Right cardiac atrium (tissue), 5 donors: Measurements from ENCODE around the gene PIGU. TPM values are rescaled to one million over a fixed set of nuclear protein-coding genes. Genes with fewer than 3 reads are reported as not detected.

Source experiments
- ATAC-seq, 2 donors: fragments of 200-7000 bp; cut with Tn5 transposase; one replicate each; pipeline versions ENCODE4 v1.8.0 to v1.9.1; 2020; ENCODE audit warnings: moderate library complexity in 2 of 2, mild to moderate bottlenecking in 1 of 2
- DNase-seq, 3 donors: peaks; one replicate each; pipeline ENCODE4 v3.0.0-alpha.2; 2020
- H3K27ac ChIP-seq: one replicate; pipeline ENCODE4 v1.5.1; 2013; ENCODE audit warnings: mild to moderate bottlenecking, low read length, control low read depth, moderate library complexity
- H3K27me3 ChIP-seq: one replicate; pipeline ENCODE4 v1.6.1; 2013; ENCODE audit not compliant: control insufficient read depth, insufficient read depth
- H3K4me1 ChIP-seq: one replicate; pipeline ENCODE4 v1.6.1; 2013; ENCODE audit warnings: low read length; ENCODE audit not compliant: control insufficient read depth, insufficient read depth
- H3K4me3 ChIP-seq: one replicate; pipeline ENCODE4 v1.5.1; 2013; ENCODE audit warnings: low read length, control low read depth
- H3K9me3 ChIP-seq: one replicate; pipeline ENCODE4 v1.6.1; 2013; ENCODE audit warnings: low read length; ENCODE audit not compliant: control insufficient read depth
- WGBS: extraction: QIAGEN DNeasy Blood & Tissue Kit; methylation state at CpG from one replicate; pipeline ENCODE4 v1.1.7; 2013; 5-methylcytosine and 5-hydroxymethylcytosine counted together
- intact Hi-C, 4 donors: fragments of 100-400 bp; cut with DNase I; formaldehyde crosslinking; loops; one replicate each; pipeline versions ENCODE4 v1.11.0 to v1.14.0; 2022 to 2023
- polyA plus RNA-seq: library from polyadenylated mRNA; stranded (reverse); fragments of 200-250 nt; gene quantifications from one replicate; pipeline ENCODE4 v1.2.3, GENCODE V29; 2013
- total RNA-seq, 4 donors: library from RNA; stranded (reverse); fragmentation: NEBNext Ultra II Directional; extraction: Animal tissue kit (Norgen Biotek cat#: 25700); gene quantifications; one replicate each; pipeline ENCODE4 v1.2.1, GENCODE V29; 2021
- donor health status: healthy with polysubstance abuse.
- donor health status: DM: no; HTN: yes; CAD: no.
- donor health status: DM: no; HTN: no; CAD: no.
- donor health status: DM: no; HTN: yes; CAD: no; lungs with severe emphysema.
- donor health status: DM: yes; HTN: yes; CAD: no.

Gene PIGU
- total and polyA plus RNA-seq, 5 donors = 11.6 to 18.9 (median 14.2) TPM

DNA sequence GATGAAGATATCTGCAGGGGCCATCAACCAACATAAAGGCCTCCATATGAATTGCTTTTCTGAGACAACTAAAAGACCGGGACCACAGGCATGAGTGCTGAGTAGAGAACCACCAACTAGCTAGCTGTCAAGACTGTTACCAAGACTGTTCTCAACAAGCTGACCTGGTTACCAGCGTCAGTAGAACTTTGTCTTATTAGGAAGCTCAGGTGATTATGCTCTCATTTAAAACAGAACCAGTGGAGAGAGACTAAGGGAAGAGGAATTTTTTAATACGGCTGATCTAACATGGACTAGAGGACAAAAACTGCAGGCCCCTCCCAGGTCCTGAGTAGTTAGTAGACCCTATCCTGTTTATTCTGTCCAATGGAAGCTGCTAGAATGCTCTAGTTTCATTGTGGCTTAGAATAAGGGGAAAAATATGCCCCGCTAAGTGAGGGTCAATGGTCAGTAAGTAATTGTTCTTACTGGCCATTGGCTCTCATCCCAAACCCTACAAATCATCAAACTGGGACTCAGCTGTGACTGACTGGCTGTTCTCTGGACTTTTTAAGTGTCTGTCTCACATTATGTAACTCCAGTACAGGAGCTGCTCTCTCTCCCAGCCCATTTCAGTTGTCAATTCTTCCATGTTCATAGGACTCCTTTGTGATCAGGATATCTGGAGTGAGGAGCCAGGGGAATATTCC, 164.5 kb downstream of the PIGU start:
- 94% methylated on average over 4 of the region's 4 CpGs for WGBS
- intact Hi-C loops = no loop called here
- H3K9me3 ChIP-seq = no peaks in the 10 kb centered on the region
- no peak for DNase-seq
- H3K27me3 ChIP-seq = no peaks in the 10 kb centered on the region
- H3K4me1 ChIP-seq = peaks cover 5% of the 10 kb centered on the region
- peak overlapping the region; percentile 39 for H3K27ac ChIP-seq
- ATAC-seq = no peak
- no peak overlapping the region for H3K4me3 ChIP-seq

DNA sequence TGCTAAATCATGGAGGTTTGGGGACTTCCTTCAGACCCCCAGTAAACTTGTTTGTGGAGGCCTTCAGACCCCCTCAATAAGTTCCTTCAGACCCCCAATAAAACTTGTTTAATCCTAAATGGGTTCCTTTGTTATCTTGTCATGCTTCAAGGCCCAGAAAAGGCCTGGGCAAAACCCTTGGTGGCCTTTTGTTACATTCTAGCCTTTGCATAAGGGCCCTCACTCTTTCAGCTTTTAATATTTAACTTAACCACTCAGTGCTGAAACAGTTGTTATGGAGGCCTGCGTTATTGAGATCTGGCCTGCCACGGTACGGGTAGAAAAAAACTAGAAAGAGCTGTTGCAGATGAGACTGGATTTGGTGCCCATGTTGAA, 165.0 kb downstream of the PIGU start:
- Histone ChIP-seq H3K4me1 (peaks cover 5% of the 10 kb centered on the region), H3K27ac (no peak overlapping the region), H3K27me3 (no peaks in the 10 kb centered on the region), H3K4me3 (no peak overlapping the region), H3K9me3 (no peaks in the 10 kb centered on the region)
- DNase-seq (no peak), ATAC-seq (no peak)
- intact Hi-C loops = no loop called here
- 94% methylated on average over 3 of the region's 3 CpGs for WGBS

DNA sequence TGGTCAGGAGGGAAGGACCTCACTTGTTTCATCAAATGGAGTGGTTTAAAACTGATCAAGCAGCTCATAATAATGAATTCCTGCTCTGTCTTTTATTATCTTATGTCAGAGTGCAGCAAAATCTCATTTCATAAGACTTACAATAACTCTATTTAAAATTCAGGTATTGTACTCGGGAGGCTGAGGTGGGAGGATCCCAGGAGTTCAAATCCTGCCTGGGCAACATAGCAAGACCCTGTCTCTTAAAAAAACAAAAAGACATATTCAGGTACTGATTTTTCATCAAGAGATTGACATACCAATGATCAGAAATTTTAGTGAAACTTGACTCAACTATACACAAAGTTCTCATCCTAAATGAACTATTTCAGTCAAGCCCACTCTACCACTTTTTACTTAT, 166.3 kb downstream of the PIGU start:
- DNase-seq (no peak), ATAC-seq (no peak)
- Histone ChIP-seq H3K4me1 (peaks cover 5% of the 10 kb centered on the region), H3K9me3 (no peaks in the 10 kb centered on the region), H3K4me3 (no peak overlapping the region), H3K27me3 (no peaks in the 10 kb centered on the region), H3K27ac (no peak overlapping the region)
- intact Hi-C loops = no loop called here
- WGBS = 95% methylated on average over 1 of the region's 1 CpG

Other genes starting within 250 kb of the PIGU start
- gene DYNLRB1, start 160.7 kb downstream of the PIGU start, total RNA-seq = 100 to 1,000 TPM; 134 to 163 (median 151) TPM
- 289 TPM for gene DYNLRB1, start 160.7 kb downstream of the PIGU start, polyA plus RNA-seq
- 10 to 100 TPM; 61.8 to 85.7 (median 79.8) TPM for gene MAP1LC3A, start 118.4 kb downstream of the PIGU start, total RNA-seq
- 116 TPM for gene MAP1LC3A, start 118.4 kb downstream of the PIGU start, polyA plus RNA-seq
- gene TP53INP2, start 27.3 kb upstream of the PIGU start, total RNA-seq = 100 to 1,000 TPM in 2 of 4 donors, 10 to 100 TPM in 2; 72.7 to 133 (median 113) TPM
- 72.0 TPM for gene TP53INP2, start 27.3 kb upstream of the PIGU start, polyA plus RNA-seq
- 10 to 100 TPM; 17.8 to 26.3 (median 19.6) TPM for gene NCOA6, start 148.6 kb upstream of the PIGU start, total RNA-seq
- gene NCOA6, start 148.6 kb upstream of the PIGU start, polyA plus RNA-seq = 26.5 TPM
- gene GGT7, start 195.8 kb upstream of the PIGU start, total RNA-seq = 10 to 100 TPM; 17.8 to 22.0 (median 18.6) TPM
- gene GGT7, start 195.8 kb upstream of the PIGU start, polyA plus RNA-seq = 14.8 TPM
- 10 to 100 TPM; 61.8 to 79.8 (median 69.5) TPM for gene ACSS2, start 199.5 kb upstream of the PIGU start, total RNA-seq
- gene ACSS2, start 199.5 kb upstream of the PIGU start, polyA plus RNA-seq = 74.6 TPM